IMR-90 (cell line): ENCODE measurements around the gene TCF7L1. TPM values are rescaled to one million over a fixed set of nuclear protein-coding genes. Genes with fewer than 3 reads are reported as not detected.

Experiments
- ATAC-seq: fragments of 200-7000 bp; cut with Tn5 transposase; 2 replicates; pipeline ENCODE4 v1.9.1; 2020; ENCODE audit warnings: low read depth, mild to moderate bottlenecking, moderate library complexity
- BruUV-seq: library from RNA; stranded (reverse); fragments of 400-500 nt; replicated peaks from 2 replicates; lab custom pipeline; 2021; lab: Mats Ljungman, UMichigan
- CTCF ChIA-PET: fragments of 300-600 bp; formaldehyde crosslinking; extraction: SDS; loops from one replicate; lab custom pipeline; 2021; ENCODE audit warnings: antibody characterized with exemption; lab: Yijun Ruan, JAX
- POLR2A ChIA-PET: fragments of 300-600 bp; sonication (Branson Sonifier 250); formaldehyde crosslinking; loops from one replicate; lab custom pipeline; 2022; ENCODE audit warnings: antibody characterized with exemption; ENCODE audit not compliant: unreplicated experiment; lab: Charles Lee
- DNase-seq: peaks from one replicate; pipeline ENCODE4 v3.0.0; 2013
- H2AFZ ChIP-seq: replicated peaks from 2 replicates; pipeline ENCODE3; 2013; ENCODE audit warnings: low read length, mild to moderate bottlenecking; ENCODE audit not compliant: poor library complexity
- H2AK5ac ChIP-seq: 2 replicates; pipeline ENCODE4 v1.6.1; 2013; ENCODE audit warnings: low read depth, low read length, inconsistent platforms
- H2AK9ac ChIP-seq: replicated peaks from 2 replicates; pipeline ENCODE3; 2013; ENCODE audit warnings: mild to moderate bottlenecking, low read depth, low read length, moderate library complexity; ENCODE audit not compliant: poor library complexity
- H2BK120ac ChIP-seq: 2 replicates; pipeline ENCODE4 v1.6.1; 2013; ENCODE audit warnings: low read depth, low read length, inconsistent platforms
- H2BK15ac ChIP-seq: 3 replicates; pipeline ENCODE4 v1.6.1; 2013; ENCODE audit warnings: low read depth, low read length, inconsistent platforms
- H2BK20ac ChIP-seq: 2 replicates; pipeline ENCODE4 v1.6.1; 2013; ENCODE audit warnings: low read depth, mild to moderate bottlenecking, inconsistent platforms, low read length, moderate library complexity
- H2BK5ac ChIP-seq: 2 replicates; pipeline ENCODE4 v1.6.1; 2013; ENCODE audit warnings: mild to moderate bottlenecking, low read depth, low read length, inconsistent platforms; ENCODE audit not compliant: poor library complexity, severe bottlenecking
- H3K14ac ChIP-seq: replicated peaks from 2 replicates; pipeline ENCODE4 v1.6.1; 2013; ENCODE audit warnings: low read depth, low read length, inconsistent platforms
- H3K18ac ChIP-seq: 2 replicates; pipeline ENCODE4 v1.6.1; 2013; ENCODE audit warnings: low read depth, low read length, control low read depth
- H3K23ac ChIP-seq: 2 replicates; pipeline ENCODE4 v1.6.1; 2013; ENCODE audit warnings: low read depth, low read length, inconsistent platforms
- H3K27ac ChIP-seq: 2 replicates; pipeline ENCODE4 v1.5.1; 2013; ENCODE audit warnings: mild to moderate bottlenecking, control low read depth, low read length; ENCODE audit not compliant: insufficient read depth
- H3K27me3 ChIP-seq: 2 replicates; pipeline ENCODE4 v1.6.1; 2013; ENCODE audit warnings: low read length; ENCODE audit not compliant: control insufficient read depth, insufficient read depth
- H3K36me3 ChIP-seq: 2 replicates; pipeline ENCODE4 v1.6.1; 2013; ENCODE audit warnings: low read length, mixed read lengths; ENCODE audit not compliant: control insufficient read depth, insufficient read depth
- H3K4ac ChIP-seq: 2 replicates; pipeline ENCODE4 v1.6.1; 2013; ENCODE audit warnings: low read depth, low read length, inconsistent platforms
- H3K4me1 ChIP-seq: 2 replicates; pipeline ENCODE4 v1.6.1; 2013; ENCODE audit warnings: low read length, mixed read lengths; ENCODE audit not compliant: control insufficient read depth, insufficient read depth
- H3K4me2 ChIP-seq: 2 replicates; pipeline ENCODE4 v1.6.1; 2013; ENCODE audit warnings: low read depth, mild to moderate bottlenecking, control low read depth, low read length, moderate library complexity
- H3K4me3 ChIP-seq: 2 replicates; pipeline ENCODE4 v1.5.1; 2013; ENCODE audit warnings: low read depth, mild to moderate bottlenecking, control low read depth, low read length, moderate library complexity; ENCODE audit not compliant: insufficient read depth
- H3K56ac ChIP-seq: 2 replicates; pipeline ENCODE4 v1.6.1; 2013; ENCODE audit warnings: low read length, inconsistent platforms; ENCODE audit not compliant: insufficient read depth; ENCODE audit errors: extremely low read depth
- H3K79me1 ChIP-seq, 2 experiments: 2 replicates each; pipeline ENCODE4 v1.6.1; 2013; ENCODE audit warnings: low read length in 2 of 2, inconsistent platforms in 1 of 2, low read depth in 1 of 2
- H3K9ac ChIP-seq: 2 replicates; pipeline ENCODE4 v1.6.1; 2013; ENCODE audit warnings: low read depth, low read length, control low read depth
- H3K9me1 ChIP-seq: 2 replicates; pipeline ENCODE4 v1.6.1; 2013; ENCODE audit warnings: low read length, inconsistent platforms; ENCODE audit not compliant: insufficient read depth
- H3K9me3 ChIP-seq: 2 replicates; pipeline ENCODE4 v1.6.1; 2013; ENCODE audit warnings: low read length; ENCODE audit not compliant: control insufficient read depth, insufficient read depth
- H4K20me1 ChIP-seq: 2 replicates; pipeline ENCODE4 v1.6.1; 2013; ENCODE audit warnings: low read length, inconsistent platforms; ENCODE audit not compliant: insufficient read depth
- H4K5ac ChIP-seq: 2 replicates; pipeline ENCODE4 v1.6.1; 2013; ENCODE audit warnings: mild to moderate bottlenecking, low read depth, low read length, control low read depth
- H4K8ac ChIP-seq, 2 experiments: 2 replicates each; pipeline ENCODE4 v1.6.1; 2013; ENCODE audit warnings: low read depth in 2 of 2, low read length in 2 of 2, control low read depth in 1 of 2, inconsistent platforms in 1 of 2
- H4K91ac ChIP-seq: 2 replicates; pipeline ENCODE4 v1.6.1; 2013; ENCODE audit warnings: low read depth, low read length, inconsistent platforms; ENCODE audit not compliant: insufficient read depth
- BHLHE40 ChIP-seq: fragments of 150-350 bp; IDR thresholded peaks from 2 replicates; pipeline ENCODE4 v1.6.1; 2016; ENCODE audit warnings: mild to moderate bottlenecking, low read depth, low read length
- CEBPB ChIP-seq: IDR thresholded peaks from 2 replicates; pipeline ENCODE4 v1.6.1; 2012; ENCODE audit warnings: low read depth, low read length, improper control_type of control experiment
- CHD1 ChIP-seq: IDR thresholded peaks from 2 replicates; pipeline ENCODE4 v1.6.1; 2012; ENCODE audit warnings: low read depth, low read length, improper control_type of control experiment
- FOS ChIP-seq: fragments of 150-350 bp; IDR thresholded peaks from 2 replicates; pipeline ENCODE4 v1.6.1; 2016; ENCODE audit warnings: low read depth, low read length
- MAFK ChIP-seq: IDR thresholded peaks from 2 replicates; pipeline ENCODE4 v1.6.1; 2012; ENCODE audit warnings: low read depth, low read length, improper control_type of control experiment
- MAZ ChIP-seq: IDR thresholded peaks from 2 replicates; pipeline ENCODE4 v1.6.1; 2012; ENCODE audit warnings: low read depth, mild to moderate bottlenecking, low read length, improper control_type of control experiment, moderate library complexity, borderline replicate concordance
- MXI1 ChIP-seq: IDR thresholded peaks from 2 replicates; pipeline ENCODE4 v1.6.1; 2012; ENCODE audit warnings: low read depth, mild to moderate bottlenecking, low read length, moderate library complexity, borderline replicate concordance
- NFE2L2 ChIP-seq: fragments of 150-350 bp; IDR thresholded peaks from 2 replicates; pipeline ENCODE4 v1.6.1; 2016; ENCODE audit warnings: low read depth, mild to moderate bottlenecking, low read length
- POLR2A ChIP-seq: IDR thresholded peaks from 2 replicates; pipeline ENCODE4 v1.6.1; 2012; ENCODE audit warnings: mild to moderate bottlenecking, low read depth, low read length
- RAD21 ChIP-seq: IDR thresholded peaks from 2 replicates; pipeline ENCODE4 v1.6.1; 2012; ENCODE audit warnings: low read length, improper control_type of control experiment
- RCOR1 ChIP-seq: IDR thresholded peaks from 2 replicates; pipeline ENCODE4 v1.6.1; 2012; ENCODE audit warnings: mild to moderate bottlenecking, low read length, improper control_type of control experiment; ENCODE audit not compliant: insufficient replicate concordance
- RFX5 ChIP-seq: IDR thresholded peaks from 2 replicates; pipeline ENCODE4 v1.8.0; 2012; ENCODE audit warnings: low read depth, mild to moderate bottlenecking, low read length, moderate library complexity
- WGBS, 2 experiments: methylation state at CpG; one replicate each; pipeline versions ENCODE4 v1.1.5 to v1.1.7; 2013; ENCODE audit warnings: missing lambda C conversion rate in 2 of 2; ENCODE audit not compliant: insufficient read length in 1 of 2; ENCODE audit errors: extremely low coverage in 2 of 2; 5-methylcytosine and 5-hydroxymethylcytosine counted together
- dilution Hi-C: fragments of 300-500 bp; cut with HindIII; formaldehyde crosslinking; loops from one replicate; pipeline ENCODE4 v1.14.3; 2018; ENCODE audit warnings: low sequenced_read_pairs; ENCODE audit not compliant: unreplicated experiment
- in situ Hi-C: fragments of 300-500 bp; cut with MboI; formaldehyde crosslinking; loops from 3 replicates; pipeline ENCODE4 v1.14.3; 2019; ENCODE audit warnings: low sequenced_read_pairs, inconsistent platforms, mixed read lengths
- intact Hi-C: fragments of 100-400 bp; cut with micrococcal nuclease; formaldehyde crosslinking; loops from 2 replicates; pipeline ENCODE4 v1.10.0; 2022
- polyA plus RNA-seq, 3 experiments: library from polyadenylated mRNA; depleted of rRNA; stranded (reverse); fragments of >200 nt; gene quantifications; 2 replicates each; pipeline ENCODE4 v1.2.3, GENCODE V29; 2012; ENCODE audit warnings: low replicate concordance in 1 of 3
- total RNA-seq: library from RNA; depleted of rRNA; stranded (reverse); fragments of >200 nt; gene quantifications from 2 replicates; pipeline ENCODE4 v1.2.3, GENCODE V29; 2012
- TF ChIP-seq, protein P1 (sequence below): fragments of 150-350 bp; IDR thresholded peaks from 2 replicates; pipeline ENCODE4 v1.6.1; 2017; ENCODE audit warnings: mild to moderate bottlenecking, antibody characterized with exemption, low read length, low read depth
- TF ChIP-seq, protein P2 (sequence below): fragments of 150-350 bp; IDR thresholded peaks from 2 replicates; pipeline ENCODE4 v1.6.1; 2016; ENCODE audit warnings: low read depth, mild to moderate bottlenecking, low read length, moderate library complexity, borderline replicate concordance
- TF ChIP-seq, protein P3 (sequence below): conservative IDR thresholded peaks from 2 replicates; pipeline ENCODE4 v1.5.1; 2012; ENCODE audit warnings: mild to moderate bottlenecking, low read depth, low read length, improper control_type of control experiment

The TCF7L1 gene
- total and polyA plus RNA-seq, 2 of the 4 experiments (the other 2 are of a cell fraction) = 0.72 to 11.1 TPM

GRCh38 chr2:85257970-85258605 lies 124.9 kb downstream of the TCF7L1 start:
- Histone ChIP-seq H3K23ac (peak overlapping the region; percentile 67; the same call in 1 of the 2 replicates), H4K8ac (peak overlapping the region in 1 of 2 experiments; percentile 54; a peak in 2 of 4 replicates), H3K4me1 (peaks cover 43% of the 10 kb centered on the region), H3K4ac (peak overlapping the region; percentile 81), H2BK20ac (peak overlapping the region; percentile 68; the same call in 1 of the 2 replicates), H3K4me3 (no peak overlapping the region), H3K27me3 (no peaks in the 10 kb centered on the region), H3K9me3 (no peaks in the 10 kb centered on the region), H2BK5ac (peak overlapping the region; percentile 30), H3K4me2 (0 out of 2 replicates have a peak overlapping the region, but pooled peaks have one; percentile 1), H4K91ac (peak overlapping the region; percentile 50), H2BK120ac (peak overlapping the region; percentile 80), H3K9ac (no peak overlapping the region), H3K56ac (no peak overlapping the region), H3K79me1 (peaks cover 19 to 82% of the 10 kb centered on the region in 2 experiments), H3K18ac (no peak overlapping the region; the same call in 1 of the 2 replicates), H3K36me3 (no peaks in the 10 kb centered on the region), H2BK15ac (peak overlapping the region; percentile 72; the same call in 1 of the 3 replicates), H2AK9ac (peak overlapping the region; percentile 68), H3K27ac (peak overlapping the region; percentile 11; the same call in 1 of the 2 replicates), H2AFZ (peak overlapping the region; percentile 71), H3K9me1 (peaks cover 23% of the 10 kb centered on the region), H4K5ac (no peak overlapping the region), H4K20me1 (no peaks in the 10 kb centered on the region), H2AK5ac (peak overlapping the region; percentile 85), H3K14ac (peak overlapping the region; percentile 84)
- in situ Hi-C loops = no loop called here
- 65% methylated on average over 4 of the region's 7 CpGs; no CpG with 5 or more reads in 1 of the 2 experiments for WGBS, 2 experiments
- ChIA-PET POLR2A (no interaction called here), CTCF (interaction anchor here (1.5 kb wide), 1 partner anchor 26 kb away, joined by 3 read pairs; no protein-coding TSS in a partner anchor)
- peak; percentile 45 for DNase-seq
- dilution Hi-C loops = no loop called here
- intact Hi-C loops = no loop called here
- no TSS peak for BruUV-seq
- ATAC-seq = no peak
- TF ChIP-seq, protein P1, sequence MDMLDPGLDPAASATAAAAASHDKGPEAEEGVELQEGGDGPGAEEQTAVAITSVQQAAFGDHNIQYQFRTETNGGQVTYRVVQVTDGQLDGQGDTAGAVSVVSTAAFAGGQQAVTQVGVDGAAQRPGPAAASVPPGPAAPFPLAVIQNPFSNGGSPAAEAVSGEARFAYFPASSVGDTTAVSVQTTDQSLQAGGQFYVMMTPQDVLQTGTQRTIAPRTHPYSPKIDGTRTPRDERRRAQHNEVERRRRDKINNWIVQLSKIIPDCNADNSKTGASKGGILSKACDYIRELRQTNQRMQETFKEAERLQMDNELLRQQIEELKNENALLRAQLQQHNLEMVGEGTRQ = no peak
- no peak for TF ChIP-seq MAZ
- TF ChIP-seq, protein P2, sequence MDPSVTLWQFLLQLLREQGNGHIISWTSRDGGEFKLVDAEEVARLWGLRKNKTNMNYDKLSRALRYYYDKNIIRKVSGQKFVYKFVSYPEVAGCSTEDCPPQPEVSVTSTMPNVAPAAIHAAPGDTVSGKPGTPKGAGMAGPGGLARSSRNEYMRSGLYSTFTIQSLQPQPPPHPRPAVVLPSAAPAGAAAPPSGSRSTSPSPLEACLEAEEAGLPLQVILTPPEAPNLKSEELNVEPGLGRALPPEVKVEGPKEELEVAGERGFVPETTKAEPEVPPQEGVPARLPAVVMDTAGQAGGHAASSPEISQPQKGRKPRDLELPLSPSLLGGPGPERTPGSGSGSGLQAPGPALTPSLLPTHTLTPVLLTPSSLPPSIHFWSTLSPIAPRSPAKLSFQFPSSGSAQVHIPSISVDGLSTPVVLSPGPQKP = no peak
- TF ChIP-seq CHD1 = no peak
- no peak for TF ChIP-seq RFX5
- TF ChIP-seq MXI1 = no peak
- no peak for TF ChIP-seq NFE2L2
- no peak for TF ChIP-seq RCOR1
- TF ChIP-seq POLR2A = no peak
- TF ChIP-seq CEBPB = no peak
- TF ChIP-seq, protein P3, sequence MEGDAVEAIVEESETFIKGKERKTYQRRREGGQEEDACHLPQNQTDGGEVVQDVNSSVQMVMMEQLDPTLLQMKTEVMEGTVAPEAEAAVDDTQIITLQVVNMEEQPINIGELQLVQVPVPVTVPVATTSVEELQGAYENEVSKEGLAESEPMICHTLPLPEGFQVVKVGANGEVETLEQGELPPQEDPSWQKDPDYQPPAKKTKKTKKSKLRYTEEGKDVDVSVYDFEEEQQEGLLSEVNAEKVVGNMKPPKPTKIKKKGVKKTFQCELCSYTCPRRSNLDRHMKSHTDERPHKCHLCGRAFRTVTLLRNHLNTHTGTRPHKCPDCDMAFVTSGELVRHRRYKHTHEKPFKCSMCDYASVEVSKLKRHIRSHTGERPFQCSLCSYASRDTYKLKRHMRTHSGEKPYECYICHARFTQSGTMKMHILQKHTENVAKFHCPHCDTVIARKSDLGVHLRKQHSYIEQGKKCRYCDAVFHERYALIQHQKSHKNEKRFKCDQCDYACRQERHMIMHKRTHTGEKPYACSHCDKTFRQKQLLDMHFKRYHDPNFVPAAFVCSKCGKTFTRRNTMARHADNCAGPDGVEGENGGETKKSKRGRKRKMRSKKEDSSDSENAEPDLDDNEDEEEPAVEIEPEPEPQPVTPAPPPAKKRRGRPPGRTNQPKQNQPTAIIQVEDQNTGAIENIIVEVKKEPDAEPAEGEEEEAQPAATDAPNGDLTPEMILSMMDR = no peak
- TF ChIP-seq MAFK = no peak
- no peak for TF ChIP-seq BHLHE40
- TF ChIP-seq FOS = no peak
- TF ChIP-seq RAD21 = no peak
